Inferior parietal cortex (tissue), 1 donor: ENCODE results near the gene PDZRN4.
"Not testable (repeated sequence)": the region's sequence is repeated elsewhere in the genome, so short reads cannot be mapped to it uniquely, and the experiment has no call there.

Source experiments
- DNase-seq: peaks from one replicate; pipeline ENCODE4 v3.0.0-alpha.2; 2016; ENCODE audit errors: extremely low spot score

PDZRN4 gene

DNA sequence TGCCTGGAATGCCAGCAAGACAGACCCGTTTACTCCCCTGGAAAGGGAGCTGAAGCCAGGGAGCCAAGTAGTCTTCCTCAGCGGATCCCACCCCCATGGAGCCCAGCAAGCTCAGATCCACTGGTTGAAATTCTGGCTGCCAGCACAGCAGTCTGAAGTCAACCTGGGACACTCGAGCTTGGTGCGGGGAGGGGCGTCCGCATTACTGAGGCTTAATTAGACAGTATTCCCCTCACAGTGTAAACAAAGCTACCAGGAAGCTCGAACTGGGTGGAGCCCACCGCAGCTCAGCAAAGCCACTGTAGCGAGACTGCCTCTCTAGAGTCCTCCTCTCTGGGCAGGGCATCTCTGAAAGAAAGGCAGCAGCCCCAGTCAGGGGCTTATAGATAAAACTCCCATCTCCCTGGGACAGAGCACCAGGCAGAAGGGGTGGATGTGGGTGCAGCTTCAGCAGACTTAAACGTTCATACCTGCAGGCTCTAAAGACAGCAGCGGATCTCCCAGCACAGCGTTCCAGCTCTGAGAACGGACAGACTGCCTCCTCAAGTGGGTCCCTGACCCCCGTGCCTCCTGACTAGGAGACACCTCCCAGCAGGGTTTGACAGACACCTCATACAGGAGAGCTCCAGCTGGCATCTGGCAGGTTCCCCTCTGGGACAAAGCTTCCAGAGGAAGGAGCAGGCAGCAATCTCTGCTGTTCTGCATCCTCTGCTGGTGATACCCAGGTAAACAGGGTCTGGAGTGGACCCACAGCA lies 92.4 kb downstream of the PDZRN4 start:
- DNase-seq, result not testable (repeated sequence)

- DNase-seq, result not testable (repeated sequence)
These were observed 97.3 kb downstream of the PDZRN4 start for GRCh38 chr12:41285470-41285869.

DNA sequence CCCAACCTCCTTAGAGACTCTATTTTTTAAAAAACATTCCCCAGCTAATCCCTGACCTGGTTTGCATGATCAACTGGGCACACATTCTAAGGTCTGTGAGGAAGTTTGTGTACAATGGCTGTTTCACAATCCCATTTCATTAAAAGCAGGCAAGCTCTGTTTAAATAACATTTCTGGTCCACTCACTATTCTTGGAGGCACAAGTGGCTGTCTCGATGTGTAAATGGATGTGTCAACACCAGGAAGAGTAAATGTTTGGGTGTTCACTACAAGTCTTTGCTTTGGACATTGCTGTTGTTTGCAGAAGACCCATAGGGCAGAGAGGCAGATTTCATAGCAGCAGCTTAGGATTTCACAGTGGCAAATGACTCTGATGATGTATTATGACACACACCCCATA lies 98.3 kb downstream of the PDZRN4 start:
- DNase-seq, result no peak

DNA sequence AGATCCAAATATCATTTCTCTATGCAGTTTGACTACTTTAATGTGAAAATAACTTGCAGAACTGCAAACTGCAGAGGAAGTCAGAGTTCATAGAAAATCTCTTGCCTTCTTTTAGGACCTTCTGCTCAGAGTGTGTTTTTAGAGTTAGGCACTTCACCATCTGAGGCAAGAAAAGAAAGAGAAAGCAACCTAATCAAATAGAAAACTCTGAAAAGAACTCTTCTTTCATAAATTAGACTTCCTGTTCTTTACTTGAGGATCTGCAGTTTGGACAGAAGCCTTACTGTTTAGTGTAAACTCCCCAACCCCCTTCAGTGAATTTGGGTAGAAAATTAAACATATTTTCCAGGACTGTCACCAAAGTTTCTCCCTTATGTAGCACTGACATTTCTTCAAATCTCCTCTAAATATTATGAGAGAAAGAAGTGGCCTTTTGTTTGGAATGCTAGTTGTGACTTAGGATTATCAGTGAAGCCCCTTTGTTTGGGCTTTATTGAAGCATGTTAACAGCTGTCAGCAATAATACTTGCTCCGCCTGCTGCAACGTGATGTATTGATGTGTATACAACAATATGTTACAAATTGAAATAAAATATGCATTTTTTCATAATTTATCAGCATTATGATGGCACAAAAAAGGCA lies 99.5 kb downstream of the PDZRN4 start:
- no peak for DNase-seq

GRCh38 chr12:41288142-41288811 lies 100.2 kb downstream of the PDZRN4 start:
- no peak for DNase-seq

GRCh38 chr12:41289501-41289900 lies 101.4 kb downstream of the PDZRN4 start:
- no peak for DNase-seq

- DNase-seq, result no peak
These were observed 104.9 kb downstream of the PDZRN4 start for GRCh38 chr12:41293011-41293410.

DNA sequence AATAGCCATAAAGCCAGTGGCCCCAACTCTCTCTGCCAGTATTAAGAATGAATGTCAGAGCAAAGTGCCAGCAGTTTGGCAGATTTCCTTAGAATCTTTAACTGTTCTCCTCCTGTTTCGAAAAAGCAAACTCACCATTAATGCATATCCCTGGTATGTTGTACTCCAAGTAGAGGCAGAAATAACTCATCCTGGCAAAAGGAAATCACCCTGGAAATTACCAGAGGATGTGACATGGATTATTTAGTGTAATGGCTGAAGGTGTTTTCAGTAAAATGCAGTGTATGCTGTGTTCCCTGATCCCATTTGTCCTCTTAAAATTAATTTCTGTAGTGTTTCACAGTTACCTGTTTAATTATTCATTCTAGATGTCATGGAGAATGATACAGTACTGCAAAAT lies 105.3 kb downstream of the PDZRN4 start:
- DNase-seq, result no peak

GRCh38 chr12:41302979-41303403 lies 114.9 kb downstream of the PDZRN4 start:
- DNase-seq, result no peak

DNA sequence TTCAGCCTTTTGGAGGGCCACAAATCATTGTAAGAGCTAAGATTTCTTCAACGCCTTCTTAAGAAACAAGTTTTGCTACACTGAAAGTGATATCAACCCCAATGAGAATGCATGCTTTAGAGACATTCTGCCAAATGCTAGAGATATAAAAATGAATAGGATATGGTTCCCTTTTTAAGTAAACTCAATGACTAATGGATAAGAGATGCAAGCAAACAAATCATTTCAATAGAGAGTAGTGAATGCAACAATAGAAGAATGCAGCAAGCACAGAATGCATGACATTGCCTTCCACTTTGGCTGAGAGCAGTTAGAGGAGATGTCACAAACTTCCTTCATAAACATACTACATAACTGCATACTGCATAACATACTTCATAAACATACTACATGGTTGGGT lies 116.4 kb downstream of the PDZRN4 start:
- no peak for DNase-seq

DNA sequence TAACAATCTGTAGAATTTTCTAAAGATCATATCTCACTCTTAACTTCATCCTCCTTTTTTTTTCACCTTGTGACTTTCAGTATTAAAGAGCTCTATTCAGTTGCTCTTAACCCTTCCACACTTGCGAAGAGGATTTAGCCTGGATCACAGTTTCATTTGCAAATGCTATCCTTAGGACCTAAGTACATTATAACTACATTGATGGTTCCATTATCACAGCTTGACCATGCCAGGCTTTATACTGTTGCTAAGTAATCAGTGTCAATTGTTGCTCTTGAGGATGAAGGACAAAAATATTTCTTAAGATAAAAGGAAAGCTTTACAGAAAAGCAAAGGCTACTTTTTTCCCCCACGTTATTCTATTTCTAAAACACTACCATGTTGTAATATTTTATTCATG lies 122.2 kb downstream of the PDZRN4 start:
- DNase-seq, result no peak

- DNase-seq, result no peak
These were observed 123.8 kb downstream of the PDZRN4 start for GRCh38 chr12:41311883-41312282.

- not testable (repeated sequence) for DNase-seq
These were observed 124.3 kb downstream of the PDZRN4 start for GRCh38 chr12:41312451-41312850.

DNA sequence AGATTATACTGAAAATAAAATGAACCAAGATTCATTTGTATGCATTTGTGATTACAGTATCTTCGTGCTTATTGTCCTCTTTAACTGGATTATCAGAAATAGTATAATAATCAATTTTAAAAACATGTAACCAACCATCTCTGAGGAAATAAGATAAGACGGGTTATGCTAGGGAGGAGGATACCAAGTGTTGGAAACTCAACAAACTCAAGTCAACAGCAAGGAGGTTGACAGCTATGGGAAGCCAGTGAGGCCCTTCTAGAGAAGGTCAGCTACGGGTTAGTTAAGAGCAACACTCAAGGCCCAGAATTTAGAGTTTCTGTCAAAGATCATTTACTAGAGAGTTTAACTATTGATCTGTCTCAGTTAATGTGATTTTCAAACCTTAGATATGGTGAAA lies 137.2 kb downstream of the PDZRN4 start:
- DNase-seq, result no peak

- DNase-seq, result no peak
These were observed 139.2 kb downstream of the PDZRN4 start for GRCh38 chr12:41327096-41327895.

DNA sequence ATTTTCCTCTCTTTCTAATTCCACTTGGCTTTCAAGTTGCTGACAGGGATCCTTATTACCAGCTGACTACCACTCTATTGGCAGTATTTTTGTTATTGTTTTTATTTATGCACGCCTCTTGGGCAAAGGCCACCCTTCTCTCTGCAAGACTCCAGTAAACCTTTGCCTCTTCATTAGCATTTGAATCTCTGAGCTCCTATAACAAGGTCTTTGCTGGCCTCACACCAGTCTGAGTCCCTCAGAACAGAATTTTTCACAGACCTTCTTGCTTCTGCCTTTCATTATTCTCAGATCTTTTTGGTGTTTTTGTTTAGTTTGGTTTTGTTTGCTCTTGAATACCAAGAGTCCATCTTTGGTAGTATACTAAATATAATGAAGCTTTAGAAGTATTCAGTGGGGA lies 145.9 kb downstream of the PDZRN4 start:
- no peak for DNase-seq

- DNase-seq, result no peak
These were observed 146.3 kb downstream of the PDZRN4 start for GRCh38 chr12:41334390-41334789.

- no peak for DNase-seq
These were observed 148.0 kb downstream of the PDZRN4 start for GRCh38 chr12:41336041-41336549.

DNA sequence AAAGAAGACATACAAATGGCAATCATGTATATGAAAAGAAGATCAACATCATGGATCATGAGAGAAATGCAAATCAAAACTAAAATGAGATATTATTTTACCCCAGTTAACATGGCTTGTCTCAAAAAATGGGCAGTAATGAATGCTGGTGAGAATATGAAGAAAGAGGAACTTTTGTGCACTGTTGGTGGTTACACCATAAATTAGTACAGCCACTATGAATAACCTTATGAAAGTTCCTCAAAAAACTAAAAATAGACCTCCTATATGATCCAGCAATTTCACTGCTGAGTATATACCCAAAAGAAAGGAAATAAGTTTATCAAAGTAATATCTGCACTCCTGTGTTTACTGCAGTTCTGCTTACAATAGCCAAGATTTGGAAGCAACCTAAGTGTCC lies 151.7 kb downstream of the PDZRN4 start:
- DNase-seq, result no peak

GRCh38 chr12:41344776-41345470 lies 156.8 kb downstream of the PDZRN4 start:
- peak; percentile 58 for DNase-seq

- no peak for DNase-seq
These were observed 160.1 kb downstream of the PDZRN4 start for GRCh38 chr12:41348198-41348597.
